ENCODE results near the gene ACACB.

Gene ACACB

DNA sequence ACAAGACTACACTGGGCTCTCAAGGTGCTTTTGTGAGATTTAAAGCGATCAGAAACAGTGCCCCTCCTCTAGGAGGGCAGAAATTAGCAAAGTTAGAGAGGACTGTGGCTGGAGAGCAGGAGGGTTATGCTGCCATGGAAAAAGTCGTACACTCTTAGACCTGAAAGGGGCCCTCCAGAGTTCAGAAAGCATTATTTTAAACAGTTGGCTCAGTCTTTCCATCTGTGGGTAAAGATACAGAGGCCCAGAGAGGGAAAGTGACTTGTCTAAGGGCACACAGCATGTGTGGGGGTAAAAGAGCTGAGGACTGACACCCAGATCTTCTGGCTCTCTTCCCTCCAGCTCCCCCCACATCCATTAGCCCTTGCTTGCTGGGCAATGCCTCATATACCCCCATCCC, 145.6 kb downstream of the ACACB start:
- no peak for DNase-seq

DNA sequence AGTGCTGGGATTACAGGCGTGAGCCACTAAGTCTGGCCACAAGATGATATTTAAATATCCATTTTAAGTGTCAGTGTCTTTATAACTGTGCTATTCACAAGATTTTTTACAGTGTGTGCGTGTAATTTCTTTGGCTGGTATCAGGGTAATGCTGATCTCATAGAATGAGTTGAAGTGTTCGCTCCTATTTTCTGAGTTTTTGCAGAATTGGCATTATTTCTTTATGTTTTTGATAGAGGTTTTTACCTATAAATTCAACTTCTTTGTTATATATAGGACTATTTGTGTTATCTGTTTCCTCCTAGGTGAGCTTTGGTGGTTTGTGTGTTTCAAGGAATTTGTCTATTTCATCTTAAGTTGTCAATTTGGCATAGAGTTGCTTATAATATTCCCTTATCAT, 147.1 kb downstream of the ACACB start:
- no peak for DNase-seq

DNA sequence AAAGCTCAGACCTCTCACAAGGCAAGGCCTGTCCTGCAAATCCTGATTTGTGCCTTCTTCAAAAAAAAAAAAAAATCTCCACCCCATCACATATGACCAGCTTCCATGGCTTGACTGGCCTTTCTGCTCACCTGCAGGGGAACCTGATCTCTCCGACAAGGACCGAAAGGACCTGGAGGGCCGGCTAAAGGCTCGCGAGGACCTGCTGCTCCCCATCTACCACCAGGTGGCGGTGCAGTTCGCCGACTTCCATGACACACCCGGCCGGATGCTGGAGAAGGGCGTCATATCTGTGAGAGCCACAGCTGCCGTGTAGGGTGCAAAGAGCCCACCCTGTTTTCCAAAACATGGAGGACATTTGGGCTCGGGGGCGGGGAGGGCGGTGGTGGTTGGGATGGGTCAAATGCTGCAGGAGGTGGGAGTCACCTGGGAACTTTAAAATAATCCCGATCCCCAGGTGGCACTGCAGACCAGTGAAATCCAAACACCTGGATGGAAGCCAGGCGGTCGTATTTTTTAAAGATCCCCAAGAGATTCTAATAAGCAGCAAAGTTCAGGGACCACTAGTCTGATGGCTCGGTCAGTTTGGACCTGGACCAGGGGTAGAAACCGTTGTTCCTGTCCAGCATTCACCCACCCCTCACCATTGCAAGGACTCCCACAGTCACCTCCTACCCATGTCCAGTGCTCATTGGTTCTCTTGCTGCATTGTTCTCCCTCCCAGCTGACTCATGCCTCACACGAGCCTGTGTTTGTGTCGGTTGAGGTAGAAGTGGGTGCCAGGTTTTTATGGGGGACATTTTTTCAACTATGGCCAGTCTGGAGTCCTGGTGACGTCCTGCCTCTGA, 147.9 kb downstream of the ACACB start:
- no peak for DNase-seq

DNA sequence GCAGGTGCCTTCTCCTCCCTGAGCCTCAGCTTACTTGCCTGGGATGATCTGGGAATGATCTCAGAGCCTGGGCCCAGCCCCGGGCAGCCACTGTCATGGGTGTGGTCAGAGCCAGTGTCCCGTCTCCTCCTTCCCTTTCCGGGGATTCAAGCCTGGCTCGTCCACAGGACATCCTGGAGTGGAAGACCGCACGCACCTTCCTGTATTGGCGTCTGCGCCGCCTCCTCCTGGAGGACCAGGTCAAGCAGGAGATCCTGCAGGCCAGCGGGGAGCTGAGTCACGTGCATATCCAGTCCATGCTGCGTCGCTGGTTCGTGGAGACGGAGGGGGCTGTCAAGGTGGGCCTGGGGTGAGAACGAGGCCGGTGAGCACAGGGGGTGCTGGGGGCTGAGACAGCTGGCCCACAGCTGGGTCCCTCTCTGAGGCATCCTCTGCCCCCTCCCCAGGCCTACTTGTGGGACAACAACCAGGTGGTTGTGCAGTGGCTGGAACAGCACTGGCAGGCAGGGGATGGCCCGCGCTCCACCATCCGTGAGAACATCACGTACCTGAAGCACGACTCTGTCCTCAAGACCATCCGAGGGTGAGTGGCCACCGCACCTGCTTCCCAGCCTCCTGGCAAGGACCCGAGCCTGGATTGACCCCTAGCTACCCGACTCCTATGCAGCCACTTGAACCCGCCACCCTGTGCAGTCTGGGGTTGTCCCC, 148.7 kb downstream of the ACACB start:
- no peak for DNase-seq

DNA sequence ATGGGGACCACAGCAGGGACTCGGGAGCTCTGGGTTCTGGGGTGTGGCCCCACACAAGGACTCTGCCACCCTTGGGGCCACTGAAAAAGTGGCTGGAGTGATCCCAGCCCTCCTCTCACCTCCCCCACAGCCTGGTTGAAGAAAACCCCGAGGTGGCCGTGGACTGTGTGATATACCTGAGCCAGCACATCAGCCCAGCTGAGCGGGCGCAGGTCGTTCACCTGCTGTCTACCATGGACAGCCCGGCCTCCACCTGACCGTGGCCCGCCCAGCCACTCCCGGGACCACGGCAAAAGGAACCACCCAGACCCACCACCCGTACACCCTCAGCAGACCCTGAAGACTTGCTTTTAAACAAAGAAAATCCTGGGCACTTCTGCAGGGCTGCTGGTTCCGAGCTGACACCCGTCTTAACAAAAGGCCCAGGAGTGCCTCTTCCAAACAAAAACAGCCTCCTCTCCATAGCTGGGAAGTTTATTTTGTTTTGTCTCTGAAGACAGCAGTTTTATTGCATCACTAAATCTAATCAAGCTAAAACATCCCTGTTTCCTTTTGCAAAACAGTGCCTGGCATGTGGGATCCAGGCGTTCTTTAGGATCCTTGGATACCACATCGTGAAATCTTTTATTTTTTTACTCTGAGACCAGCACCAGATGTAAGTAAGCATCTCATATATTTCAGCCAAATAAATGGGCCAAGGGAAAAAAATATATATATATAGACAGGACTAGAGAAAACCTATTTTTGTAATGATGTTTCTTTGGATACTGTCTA, 149.9 kb downstream of the ACACB start:
- no peak for DNase-seq

DNA sequence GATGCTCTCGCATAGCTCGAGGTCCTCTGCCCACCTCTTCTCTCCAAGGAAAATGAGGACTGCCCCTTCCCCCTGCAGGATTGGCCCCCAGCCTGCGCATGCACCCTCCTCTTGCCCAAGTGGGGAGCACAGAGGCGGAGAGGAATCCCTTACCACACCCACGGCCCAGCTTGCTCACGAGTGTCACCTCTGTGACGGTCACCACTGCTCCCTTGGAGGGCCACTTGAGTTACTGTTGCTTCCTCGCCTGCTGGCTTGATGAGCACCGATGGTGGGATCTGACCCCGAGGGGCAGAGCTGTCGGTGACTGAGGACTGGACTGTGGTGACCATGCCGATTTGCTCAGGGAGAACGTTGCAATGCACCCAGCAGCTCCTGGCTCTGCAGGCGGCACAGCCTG, 151.0 kb downstream of the ACACB start:
- DNase-seq: no peak

DNA sequence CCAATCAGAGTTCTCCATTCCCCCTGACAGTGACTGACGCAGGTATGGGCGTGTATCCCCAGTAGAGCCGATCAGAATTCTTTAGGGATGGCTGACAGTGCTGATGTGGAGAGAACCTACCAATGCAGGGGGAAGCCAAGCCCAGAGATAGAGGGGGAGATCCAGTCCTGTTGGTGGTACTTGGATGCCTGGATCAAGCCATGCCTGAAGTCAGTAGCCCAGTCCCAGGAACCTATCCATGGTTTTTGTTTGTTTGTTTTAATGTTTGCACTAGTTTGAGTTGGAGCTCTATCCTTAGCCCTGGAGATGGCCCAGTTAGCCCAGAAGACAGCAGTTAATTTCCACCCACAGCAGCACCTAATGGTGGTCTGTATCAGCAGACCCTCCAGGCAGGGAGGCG, 152.5 kb downstream of the ACACB start:
- DNase-seq: no peak

DNA sequence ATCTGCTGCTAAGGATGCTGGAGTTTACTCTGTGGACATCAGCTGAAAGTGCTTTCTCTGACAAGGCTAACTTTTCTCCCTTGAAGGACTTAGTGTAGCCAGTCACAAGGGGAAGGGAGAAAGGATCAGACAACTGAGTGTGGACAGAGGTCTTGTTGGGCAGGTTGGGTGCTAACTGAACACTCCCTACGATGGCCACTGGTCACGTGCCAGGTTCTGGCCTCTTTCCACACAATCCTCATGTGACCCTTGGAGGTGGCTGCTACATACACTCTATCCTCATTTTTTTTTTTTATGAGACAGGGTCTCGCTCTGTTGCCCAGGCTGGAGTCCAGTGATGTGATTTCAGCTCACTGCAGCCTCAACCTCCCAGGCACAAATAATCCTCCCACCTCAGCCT, 153.0 kb downstream of the ACACB start:
- no peak for DNase-seq

DNA sequence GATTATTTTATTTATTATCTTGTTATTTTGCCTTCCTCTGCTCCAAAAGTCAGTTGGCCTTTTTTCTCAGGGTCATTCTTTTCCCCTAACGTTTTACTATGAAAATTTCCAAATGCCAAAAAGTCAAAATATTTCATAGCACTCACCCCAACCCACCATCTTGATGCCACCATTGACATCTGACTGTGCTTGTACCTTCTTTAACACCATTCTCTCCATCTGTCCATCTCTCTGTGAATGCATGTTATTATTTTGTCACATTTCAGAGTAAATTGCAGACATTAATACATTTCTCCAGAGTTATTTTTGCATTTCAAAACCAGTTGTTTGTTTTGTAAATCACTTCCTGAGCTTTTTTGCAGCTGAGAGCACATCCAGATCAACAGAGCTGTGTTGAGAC, 154.1 kb downstream of the ACACB start:
- DNase-seq: no peak

DNA sequence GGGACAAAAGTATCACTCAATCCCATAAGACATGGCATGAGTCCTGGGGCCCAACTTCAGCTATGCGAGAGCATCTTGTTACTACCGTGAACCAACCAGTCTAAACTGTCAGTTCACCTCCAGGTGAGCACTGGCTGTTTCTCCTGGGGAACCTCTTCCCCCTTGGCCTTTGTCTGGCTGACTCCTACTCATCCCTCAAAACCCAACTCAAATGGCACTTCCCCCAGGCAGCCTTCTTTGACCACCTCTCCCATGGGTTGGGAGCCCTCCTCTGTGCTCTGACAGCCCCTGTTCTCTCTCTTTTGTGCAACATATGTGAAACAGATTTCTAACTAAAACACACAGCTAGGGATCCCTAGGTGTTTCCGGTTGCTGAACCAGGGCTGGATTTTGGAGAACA, 155.0 kb downstream of the ACACB start:
- no peak for DNase-seq

DNA sequence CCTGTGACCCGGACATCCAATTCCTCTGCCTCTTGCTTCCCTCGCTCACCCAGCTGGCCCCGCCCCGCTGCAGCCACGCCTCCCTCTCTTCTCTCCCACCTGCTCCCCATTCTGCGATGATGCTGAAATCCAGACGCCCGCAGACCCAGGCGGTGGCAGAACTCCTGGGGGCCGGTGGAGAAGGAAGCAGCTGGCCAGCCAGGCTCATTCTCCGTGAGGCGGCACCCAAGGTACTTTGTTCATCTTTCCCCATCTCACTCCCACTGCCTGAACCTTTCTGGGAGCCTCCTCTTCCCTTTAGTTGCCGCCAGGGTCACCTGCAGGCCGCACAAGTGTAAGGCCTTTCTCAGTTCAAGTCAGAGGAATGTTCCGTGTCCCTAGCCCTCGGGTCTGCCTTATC, 157.0 kb downstream of the ACACB start:
- DNase-seq: peak; percentile 32

DNA sequence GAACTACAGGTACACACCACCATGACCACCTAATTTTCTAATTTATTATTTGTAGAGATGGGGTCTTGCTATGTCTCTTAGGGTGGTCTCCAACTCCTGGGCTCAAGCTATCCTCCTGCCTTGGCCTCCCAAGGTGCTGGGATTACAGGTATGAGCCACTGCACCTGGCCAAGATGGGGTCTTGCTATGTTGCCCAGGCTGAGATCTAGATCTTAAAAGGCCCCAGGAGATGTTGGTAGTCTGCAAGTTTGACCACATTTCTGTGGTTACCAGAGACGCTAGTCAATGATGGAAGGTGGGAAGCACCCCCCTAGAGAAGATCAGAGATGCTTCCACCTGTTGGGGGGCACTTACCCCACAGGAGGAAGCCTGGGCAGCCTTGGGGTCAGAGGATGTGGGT, 158.0 kb downstream of the ACACB start:
- no peak for DNase-seq

DNA sequence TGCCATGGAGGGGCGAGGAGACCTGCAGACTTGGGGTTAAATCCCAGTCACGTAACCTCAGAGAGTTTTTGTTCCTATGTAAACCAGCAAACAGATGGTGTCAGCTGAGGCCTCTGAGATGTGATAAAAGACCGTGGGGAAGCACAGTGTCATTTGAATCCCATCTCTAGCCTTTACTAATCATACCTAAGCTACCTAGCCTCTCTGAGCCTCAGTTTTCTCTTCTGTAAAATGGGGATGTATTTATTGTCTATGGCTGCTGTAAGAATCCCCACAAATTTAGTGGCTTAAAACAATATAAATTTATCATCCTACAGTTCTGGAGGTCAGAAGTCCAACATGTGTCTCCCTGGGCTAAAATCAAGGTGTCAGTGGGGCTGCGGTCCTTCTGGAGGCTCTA, 158.8 kb downstream of the ACACB start:
- no peak for DNase-seq

DNA sequence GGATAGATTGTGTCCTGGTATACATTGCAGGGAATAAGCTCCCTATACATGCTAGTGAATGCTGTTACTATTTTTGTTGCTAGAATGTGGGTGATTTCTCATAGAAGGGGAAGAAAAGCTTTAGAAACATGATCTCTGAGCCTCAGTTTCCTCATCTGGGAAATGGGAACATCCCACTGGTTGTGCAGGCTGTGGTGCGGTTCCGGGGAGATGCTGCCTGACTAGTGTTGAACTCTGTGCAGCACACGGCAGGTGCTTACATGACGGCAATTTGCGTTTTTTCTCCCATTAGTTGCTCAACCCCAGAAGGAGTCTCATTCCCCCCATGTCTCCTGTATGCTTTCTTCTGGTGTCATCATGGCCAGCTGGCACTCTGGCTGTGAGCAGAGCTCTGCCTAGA, 159.8 kb downstream of the ACACB start:
- DNase-seq: no peak

DNA sequence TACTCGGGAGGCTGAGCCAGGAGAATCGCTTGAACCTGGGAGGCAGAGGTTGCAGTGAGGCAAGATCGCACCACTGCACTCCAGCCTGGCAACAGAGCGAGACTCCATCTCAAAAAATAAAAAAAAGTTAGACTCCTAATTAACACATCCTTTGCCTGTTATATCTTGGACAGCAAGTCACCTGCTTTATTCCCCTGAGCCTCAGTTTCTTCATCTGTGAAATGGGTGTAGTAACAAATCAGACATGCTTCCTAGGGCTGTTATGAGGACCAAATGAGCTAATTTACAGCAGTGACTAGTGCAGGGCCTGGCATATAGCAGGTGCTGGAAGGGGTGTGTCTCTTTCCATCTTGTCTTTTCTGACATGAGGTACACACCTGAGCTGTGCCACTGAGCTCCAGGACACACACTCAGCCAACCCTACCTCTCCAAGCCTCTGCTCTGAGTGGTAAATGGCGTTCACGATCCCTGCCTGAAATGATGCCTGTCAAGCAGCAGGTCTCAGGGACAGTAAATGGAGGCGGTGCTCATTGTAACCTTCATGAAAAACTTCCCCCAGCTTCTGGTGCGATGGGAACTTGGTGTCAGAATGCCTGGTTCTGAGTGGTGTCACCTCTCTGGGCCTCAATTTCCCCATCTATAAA, 161.0 kb downstream of the ACACB start:
- no peak for DNase-seq

DNA sequence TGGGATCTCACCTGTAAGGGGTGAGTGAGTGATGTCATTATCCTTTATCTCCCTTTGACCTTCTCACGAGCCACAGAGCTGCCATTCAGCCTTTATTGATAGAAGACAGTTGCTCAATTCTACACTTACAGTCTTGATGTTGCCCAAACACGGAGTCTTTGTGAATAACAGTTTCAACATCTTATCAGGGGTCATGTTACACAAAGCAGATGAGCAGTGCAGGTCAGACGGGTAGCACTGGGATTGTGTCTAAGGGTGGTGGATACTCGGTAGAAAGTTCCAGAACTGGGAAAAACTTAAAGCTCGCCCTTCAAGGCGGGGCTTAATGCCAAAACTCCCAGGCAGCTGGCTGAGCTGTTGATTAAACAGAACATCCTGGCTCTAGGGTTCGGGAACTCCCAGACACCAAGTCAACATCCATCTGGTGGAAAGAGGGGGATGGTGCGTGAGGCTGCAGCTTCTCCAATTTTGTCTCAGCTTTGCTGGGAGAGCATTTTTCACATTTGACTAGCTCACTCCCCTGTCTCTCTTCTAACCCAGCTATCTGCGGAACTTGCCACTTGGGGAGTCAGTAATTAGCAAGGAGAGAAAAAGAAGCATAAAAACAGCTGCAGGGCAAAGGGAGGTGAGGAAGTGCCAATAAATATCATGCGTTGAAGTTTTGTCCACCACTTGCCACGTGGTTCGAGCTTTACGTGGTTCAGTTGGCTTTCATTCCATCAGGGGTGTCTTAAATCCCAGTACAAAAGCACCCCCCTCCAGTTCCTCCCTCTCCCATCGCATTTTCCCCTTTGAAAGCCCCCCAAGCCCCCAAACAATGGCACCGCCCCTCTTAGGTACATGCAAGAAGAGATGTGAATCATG, 161.7 kb downstream of the ACACB start:
- DNase-seq: no peak

DNA sequence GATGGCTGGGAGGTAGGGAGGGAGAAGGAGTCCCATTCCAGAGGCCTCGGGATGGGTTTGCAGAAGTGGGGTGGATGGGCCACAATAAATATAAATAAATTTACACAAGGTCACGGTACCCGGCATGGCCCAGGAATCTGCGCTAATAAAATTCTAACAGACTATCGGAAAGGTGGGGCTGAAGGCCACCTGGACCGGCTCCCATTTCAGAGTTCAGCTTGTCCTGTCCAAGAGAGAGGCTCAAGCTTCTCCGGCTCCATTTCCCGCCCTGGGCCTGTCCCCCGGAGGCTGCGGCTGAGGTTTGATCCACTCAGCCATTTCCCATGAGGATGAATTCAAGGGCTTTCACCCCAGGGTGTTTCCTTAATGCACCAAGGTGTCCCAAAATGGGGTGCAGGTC, 162.5 kb downstream of the ACACB start:
- no peak for DNase-seq

DNA sequence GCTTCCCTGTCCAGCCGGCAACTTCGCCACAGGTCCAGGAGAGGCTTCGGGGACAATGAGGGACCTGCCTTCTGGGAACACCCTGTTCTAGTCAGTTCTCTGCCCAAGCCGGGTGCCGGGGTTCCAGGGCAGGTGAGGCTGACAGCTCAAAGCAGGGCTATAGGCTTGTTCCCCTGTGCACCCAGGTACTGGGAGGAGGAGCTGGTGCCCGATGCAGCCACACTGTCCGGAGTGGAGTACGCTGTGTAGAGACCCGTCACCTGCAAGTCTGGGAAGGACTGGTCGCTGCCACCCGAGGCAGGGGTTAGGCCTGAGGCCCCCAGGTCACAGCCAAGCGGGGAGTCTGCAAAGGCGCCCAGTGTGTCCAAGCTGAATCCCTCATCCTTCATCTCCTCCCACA, 163.1 kb downstream of the ACACB start:
- DNase-seq: no peak

DNA sequence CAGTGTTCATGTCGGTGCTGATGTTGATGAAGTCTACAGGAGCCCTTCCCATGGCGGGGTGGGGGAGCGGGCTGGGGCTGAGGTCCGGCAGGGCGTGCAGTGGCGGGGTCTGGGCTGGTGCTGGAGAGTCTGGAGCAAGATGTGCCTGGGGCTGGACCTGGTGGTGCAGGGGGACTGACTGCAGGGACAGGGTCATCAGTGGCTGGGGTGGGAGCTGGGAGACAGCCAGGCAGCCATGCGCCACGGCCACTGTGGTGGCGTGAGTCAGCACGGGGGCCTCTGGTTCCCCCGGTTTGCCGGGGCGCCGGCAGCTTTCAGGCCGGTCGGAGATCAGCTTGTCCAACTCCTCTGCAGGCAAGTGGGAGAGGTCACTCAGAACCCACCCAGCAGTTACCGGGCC, 165.1 kb downstream of the ACACB start:
- DNase-seq: no peak

DNA sequence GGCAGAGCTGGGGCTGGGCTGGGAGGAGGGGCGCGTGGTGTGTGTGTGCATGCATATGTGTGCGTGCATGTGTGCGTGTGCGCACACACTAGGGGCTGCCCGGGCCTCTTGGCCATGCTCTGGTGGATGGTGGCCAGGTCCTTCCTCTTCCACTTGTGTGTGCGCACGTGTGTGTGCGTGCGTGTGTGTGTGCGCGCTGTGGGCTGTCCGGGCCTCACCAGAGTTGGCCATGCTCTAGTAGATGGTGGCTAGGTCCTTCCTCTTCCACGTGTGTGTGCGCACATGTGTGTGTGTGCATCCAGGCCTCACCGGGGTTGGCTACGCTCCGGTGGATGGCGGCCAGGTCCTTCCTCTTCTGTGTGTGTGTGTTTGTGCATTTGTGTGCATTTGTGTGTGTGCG, 168.0 kb downstream of the ACACB start:
- DNase-seq: no peak

DNA sequence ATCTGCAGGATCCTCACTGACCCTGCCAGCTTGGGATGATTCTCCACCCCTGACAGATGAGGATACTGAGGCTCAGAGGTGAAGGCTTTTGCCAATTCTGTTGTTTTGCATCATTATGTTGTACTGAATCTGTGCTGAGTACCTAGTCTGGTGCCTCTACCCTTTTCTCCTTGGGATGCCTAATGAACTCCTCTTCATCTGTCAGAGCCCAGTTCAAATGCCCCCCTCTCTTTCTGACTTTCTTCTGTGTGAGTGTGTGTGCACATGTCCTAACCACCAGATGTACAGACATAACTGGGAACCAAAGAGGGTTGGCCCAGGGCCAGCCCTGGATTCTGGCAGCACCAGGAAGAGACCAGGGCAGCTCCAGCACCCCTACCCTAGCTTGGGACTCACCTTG, 169.9 kb downstream of the ACACB start:
- DNase-seq: no peak

DNA sequence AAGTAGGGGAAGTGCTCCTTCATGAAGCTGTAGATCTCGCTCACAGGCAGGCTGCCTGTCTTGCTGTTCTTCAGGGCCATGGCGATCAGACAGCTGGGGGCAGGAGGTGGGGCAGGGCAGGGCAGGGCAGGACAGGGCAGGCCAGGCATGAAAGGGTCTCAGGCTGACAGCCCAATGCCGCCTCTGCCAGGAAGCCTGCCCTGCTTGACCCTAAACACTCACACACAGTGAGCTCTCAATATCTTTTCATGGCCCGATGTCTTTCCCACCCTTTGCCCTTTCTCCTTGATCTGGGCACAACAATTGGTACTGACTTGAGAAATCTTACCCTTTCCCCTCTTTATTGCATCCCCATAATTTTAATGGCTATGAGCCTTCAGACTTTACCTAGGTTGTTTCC, 170.3 kb downstream of the ACACB start:
- no peak for DNase-seq

All from NCI-H524 treated with DMSO at 0.1 percent for 48 hours (cell line).